Esophagus squamous epithelium (tissue), 4 donors: ENCODE data around the gene SPTY2D1.

Experiments
- CTCF ChIP-seq, 6 experiments: fragments of 450-650 bp in 4 of 6; fragments of 200-600 bp in 2 of 6; sonication (generic) in 2 of 6; IDR thresholded peaks; one replicate each; pipeline ENCODE4 v1.5.1; 2016 to 2019; ENCODE audit warnings: antibody characterized with exemption in 6 of 6, mild to moderate bottlenecking in 4 of 6, moderate library complexity in 4 of 6
- POLR2A ChIP-seq, 4 donors: fragments of 450-650 bp; IDR thresholded peaks; one replicate each; pipeline ENCODE4 v1.6.1; 2017; ENCODE audit warnings: antibody characterized with exemption in 4 of 4, mild to moderate bottlenecking in 4 of 4, moderate library complexity in 3 of 4

GRCh38 chr11:18581825-18582224 is 52.3 kb downstream of the SPTY2D1 start:
- no peak for TF ChIP-seq CTCF (IDR thresholded peaks at IDR 0.05)
- TF ChIP-seq POLR2A (IDR thresholded peaks at IDR 0.05), result no peak
